Lower leg skin (tissue), 3 donors: ENCODE measurements around the gene NVL.

Experiments
- POLR2A ChIP-seq, 2 donors: fragments of 450-650 bp; IDR thresholded peaks; one replicate each; pipeline ENCODE4 v1.6.1; 2016 to 2017; ENCODE audit warnings: antibody characterized with exemption in 2 of 2, mild to moderate bottlenecking in 1 of 2, moderate library complexity in 1 of 2
- TF ChIP-seq, protein P1 (sequence below), 3 donors: fragments of 450-650 bp; IDR thresholded peaks; one replicate each; pipeline ENCODE4 v1.5.1; 2016; ENCODE audit warnings: antibody characterized with exemption in 3 of 3, mild to moderate bottlenecking in 3 of 3, moderate library complexity in 2 of 3

DNA sequence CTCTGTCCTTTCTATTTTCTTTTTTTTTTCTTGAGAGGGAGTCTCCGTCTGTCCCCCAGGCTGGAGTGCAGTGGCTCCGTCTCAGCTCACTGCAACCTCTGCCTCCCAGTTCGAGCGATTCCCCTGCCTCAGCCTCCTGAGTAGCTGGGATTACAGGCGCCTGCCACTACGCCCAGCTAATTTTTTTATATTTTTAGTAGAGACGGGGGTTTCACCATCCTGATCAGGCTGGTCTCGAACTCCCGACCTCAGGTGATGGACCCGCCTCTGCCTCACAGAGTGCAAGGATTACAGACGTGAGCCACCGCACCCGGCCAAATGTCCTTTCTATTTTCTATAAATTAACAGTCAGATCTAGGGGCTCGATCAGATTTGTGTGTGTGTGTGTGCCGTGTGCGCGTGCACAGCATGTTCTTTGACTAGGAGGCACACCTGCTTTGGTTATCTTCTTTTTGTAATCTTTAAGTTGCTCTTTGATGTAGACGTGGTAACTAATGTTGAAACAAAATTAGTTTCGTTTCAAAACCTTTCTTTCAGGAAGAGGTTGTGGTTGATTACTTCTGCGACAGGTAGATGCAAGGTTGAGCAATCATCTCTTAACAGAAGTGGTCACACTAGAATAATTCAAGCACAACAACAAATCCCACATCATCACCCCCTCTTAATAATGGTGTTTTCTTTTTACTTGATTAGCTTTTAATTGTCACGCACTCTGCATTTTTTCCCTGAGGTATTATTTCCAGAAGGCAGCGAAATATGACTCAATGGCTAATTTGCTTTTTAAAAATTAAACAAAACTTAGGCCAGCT lies 147.7 kb downstream of the NVL start:
- TF ChIP-seq, protein P1, sequence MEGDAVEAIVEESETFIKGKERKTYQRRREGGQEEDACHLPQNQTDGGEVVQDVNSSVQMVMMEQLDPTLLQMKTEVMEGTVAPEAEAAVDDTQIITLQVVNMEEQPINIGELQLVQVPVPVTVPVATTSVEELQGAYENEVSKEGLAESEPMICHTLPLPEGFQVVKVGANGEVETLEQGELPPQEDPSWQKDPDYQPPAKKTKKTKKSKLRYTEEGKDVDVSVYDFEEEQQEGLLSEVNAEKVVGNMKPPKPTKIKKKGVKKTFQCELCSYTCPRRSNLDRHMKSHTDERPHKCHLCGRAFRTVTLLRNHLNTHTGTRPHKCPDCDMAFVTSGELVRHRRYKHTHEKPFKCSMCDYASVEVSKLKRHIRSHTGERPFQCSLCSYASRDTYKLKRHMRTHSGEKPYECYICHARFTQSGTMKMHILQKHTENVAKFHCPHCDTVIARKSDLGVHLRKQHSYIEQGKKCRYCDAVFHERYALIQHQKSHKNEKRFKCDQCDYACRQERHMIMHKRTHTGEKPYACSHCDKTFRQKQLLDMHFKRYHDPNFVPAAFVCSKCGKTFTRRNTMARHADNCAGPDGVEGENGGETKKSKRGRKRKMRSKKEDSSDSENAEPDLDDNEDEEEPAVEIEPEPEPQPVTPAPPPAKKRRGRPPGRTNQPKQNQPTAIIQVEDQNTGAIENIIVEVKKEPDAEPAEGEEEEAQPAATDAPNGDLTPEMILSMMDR (IDR thresholded peaks at IDR 0.05): no peak
- TF ChIP-seq POLR2A (IDR thresholded peaks at IDR 0.05): no peak
